ENCODE data around the gene THSD7B.

DNA sequence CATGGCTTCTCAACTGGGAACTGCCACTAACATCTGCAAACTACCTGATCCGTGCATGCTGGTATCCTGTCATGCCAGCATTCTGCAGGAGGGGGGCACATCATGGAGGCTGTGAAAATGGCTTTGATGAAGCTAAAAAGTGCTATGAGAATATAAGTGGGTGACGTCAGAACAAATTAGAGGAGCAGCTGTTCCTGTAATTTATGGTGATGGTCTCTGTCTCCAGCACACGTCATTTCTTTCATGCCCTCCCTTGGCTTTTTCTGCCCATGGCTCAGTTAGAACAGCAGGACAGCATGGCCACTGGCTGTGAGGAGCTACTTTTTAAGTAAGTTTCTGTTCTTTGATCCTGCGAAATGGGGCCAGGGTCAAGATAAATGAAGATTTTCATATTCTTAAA lies 466.3 kb downstream of the THSD7B start:
- TF ChIP-seq EZH2 (IDR thresholded peaks at IDR 0.05; ENCODE audit: insufficient read depth, poor library complexity, severe bottlenecking) (no peak), EZH2phosphoT487 (IDR thresholded peaks at IDR 0.05; ENCODE audit: insufficient read depth, low read depth) (no peak)
